HCT116 (cell line): Measurements from ENCODE around the gene ADAR. TPM values are rescaled to one million over a fixed set of nuclear protein-coding genes. Genes with fewer than 3 reads are reported as not detected.

ENCODE experiments used
- ATAC-seq: fragments of 200-7000 bp; cut with Tn5 transposase; 2 replicates; pipeline ENCODE4 v1.9.1; 2020; ENCODE audit warnings: mild to moderate bottlenecking, moderate library complexity
- BruUV-seq: library from RNA; stranded (reverse); fragments of 400-500 nt; replicated peaks from 2 replicates; lab custom pipeline; 2021; lab: Mats Ljungman, UMichigan
- CTCF ChIA-PET: fragments of 300-600 bp; sonication (Branson Sonifier 250); formaldehyde crosslinking; loops from one replicate; lab custom pipeline; 2021; ENCODE audit warnings: antibody characterized with exemption; lab: Charles Lee
- POLR2A ChIA-PET: fragments of 300-600, 350-600 bp; sonication (Branson Sonifier 250); formaldehyde crosslinking; loops from one replicate; lab custom pipeline; 2021; ENCODE audit warnings: antibody characterized with exemption; lab: Charles Lee
- RAD21 ChIA-PET, 2 experiments: fragments of 300-600 bp; sonication (Branson Sonifier 250); formaldehyde crosslinking; loops; one replicate each; lab custom pipeline; 2023; ENCODE audit warnings: low total read pairs in 2 of 2; ENCODE audit not compliant: uncharacterized antibody in 2 of 2, unreplicated experiment in 2 of 2, low non-redundant PET in 1 of 2; lab: Charles Lee
- DNase-seq: peaks from one replicate; pipeline ENCODE4 v3.0.0-alpha.2; 2010; ENCODE audit warnings: low read depth, low spot score
- H2AFZ ChIP-seq: fragments of 200-600 bp; shearing (Covaris generic), sonication (generic); 2 replicates; pipeline ENCODE4 v1.6.1; 2017; ENCODE audit warnings: low read depth, mixed run types, mixed read lengths, antibody characterized with exemption, low read length; ENCODE audit not compliant: poor library complexity, severe bottlenecking
- H3K27ac ChIP-seq: 2 replicates; pipeline ENCODE4 v1.5.1; 2012; ENCODE audit warnings: low read depth, low read length
- H3K27me3 ChIP-seq: fragments of 200-600 bp; sonication (generic); 2 replicates; pipeline ENCODE4 v1.6.1; 2016; ENCODE audit warnings: mixed run types, low read length, mixed read lengths; ENCODE audit not compliant: insufficient read depth
- H3K36me3 ChIP-seq, 2 experiments: fragments of 200-500 bp in 1 of 2; fragments of 200-600 bp in 1 of 2; sonication (Bioruptor generic) in 1 of 2; sonication (generic) in 1 of 2; 2 replicates each; pipeline versions ENCODE4 v1.5.1 to v1.6.1; 2014 to 2016; ENCODE audit warnings: low read length in 2 of 2, inconsistent platforms in 1 of 2, mixed read lengths in 1 of 2, mixed run types in 1 of 2; ENCODE audit not compliant: insufficient read depth in 2 of 2, control insufficient read depth in 1 of 2
- H3K4me1 ChIP-seq, 2 experiments: fragments of 200-600 bp in 1 of 2; sonication (generic) in 1 of 2; 2 replicates each; pipeline versions ENCODE4 v1.5.1 to v1.6.1; 2012 to 2017; ENCODE audit warnings: low read length in 2 of 2, inconsistent platforms in 1 of 2, mild to moderate bottlenecking in 1 of 2, mixed read lengths in 1 of 2, mixed run types in 1 of 2, moderate library complexity in 1 of 2; ENCODE audit not compliant: insufficient read depth in 2 of 2, control insufficient read depth in 1 of 2
- H3K4me2 ChIP-seq: fragments of 200-600 bp; sonication (generic); 2 replicates; pipeline ENCODE4 v1.6.1; 2017; ENCODE audit warnings: mixed run types, low read length, mixed read lengths
- H3K4me3 ChIP-seq, 2 experiments: fragments of 200-600 bp in 1 of 2; sonication (generic) in 1 of 2; replicated peaks in 1 of 2; 2 replicates each; pipeline ENCODE4 v1.5.1; 2011 to 2016; ENCODE audit warnings: low read length in 2 of 2, control low read depth in 1 of 2, low read depth in 1 of 2, mild to moderate bottlenecking in 1 of 2, mixed read lengths in 1 of 2, mixed run types in 1 of 2
- H3K79me2 ChIP-seq: fragments of 200-600 bp; sonication (generic); 2 replicates; pipeline ENCODE4 v1.6.1; 2017; ENCODE audit warnings: mild to moderate bottlenecking, mixed run types, low read length, moderate library complexity, mixed read lengths; ENCODE audit not compliant: insufficient read depth
- H3K9ac ChIP-seq: fragments of 200-600 bp; sonication (generic); 2 replicates; pipeline ENCODE4 v1.6.1; 2016; ENCODE audit warnings: low read length, mixed read lengths
- H3K9me2 ChIP-seq: fragments of 200-600 bp; sonication (generic), shearing (Covaris generic); 2 replicates; pipeline ENCODE4 v1.6.1; 2017; ENCODE audit warnings: mixed run types, mild to moderate bottlenecking, moderate library complexity; ENCODE audit not compliant: insufficient read depth
- H3K9me3 ChIP-seq, 2 experiments: fragments of 200-500 bp in 1 of 2; fragments of 200-600 bp in 1 of 2; sonication (Bioruptor generic) in 1 of 2; sonication (generic) in 1 of 2; 2 replicates each; pipeline ENCODE4 v1.6.1; 2014 to 2017; ENCODE audit warnings: low read length in 2 of 2, mixed read lengths in 2 of 2, inconsistent platforms in 1 of 2, low read depth in 1 of 2, mild to moderate bottlenecking in 1 of 2, mixed run types in 1 of 2, moderate library complexity in 1 of 2; ENCODE audit not compliant: control insufficient read depth in 1 of 2, insufficient read depth in 1 of 2
- H4K20me1 ChIP-seq: fragments of 200-600 bp; sonication (generic), shearing (Covaris generic); 2 replicates; pipeline ENCODE4 v1.6.1; 2017; ENCODE audit warnings: mixed run types, mild to moderate bottlenecking, moderate library complexity; ENCODE audit not compliant: insufficient read depth
- CBX3 ChIP-seq: IDR thresholded peaks from 2 replicates; pipeline ENCODE4 v1.6.1; 2012; ENCODE audit warnings: low read depth
- EGR1 ChIP-seq: IDR thresholded peaks from 2 replicates; pipeline ENCODE4 v1.6.1; 2012; ENCODE audit warnings: low read depth
- ELF1 ChIP-seq: IDR thresholded peaks from 2 replicates; pipeline ENCODE4 v1.6.1; 2012; ENCODE audit warnings: low read depth, borderline replicate concordance
- EZH2phosphoT487 ChIP-seq: fragments of 200-600 bp; IDR thresholded peaks from 2 replicates; pipeline ENCODE4 v1.6.1; 2018; ENCODE audit warnings: antibody characterized with exemption, borderline replicate concordance
- FOSL1 ChIP-seq: IDR thresholded peaks from 2 replicates; pipeline ENCODE4 v1.6.1; 2012; ENCODE audit warnings: low read depth
- JUND ChIP-seq: IDR thresholded peaks from 2 replicates; pipeline ENCODE4 v1.6.1; 2012
- POLR2A ChIP-seq: IDR thresholded peaks from 2 replicates; pipeline ENCODE4 v1.7.0; 2011; ENCODE audit warnings: borderline replicate concordance; ENCODE audit not compliant: insufficient read depth, insufficient read length; ENCODE audit errors: extremely low read depth
- POLR2AphosphoS5 ChIP-seq: IDR thresholded peaks from 2 replicates; pipeline ENCODE4 v1.6.1; 2011; ENCODE audit warnings: mild to moderate bottlenecking, low read depth, low read length, moderate library complexity
- SIN3A ChIP-seq: IDR thresholded peaks from 2 replicates; pipeline ENCODE4 v1.6.1; 2012; ENCODE audit warnings: low read depth
- TCF7L2 ChIP-seq: IDR thresholded peaks from 2 replicates; pipeline ENCODE4 v1.7.0; 2011; ENCODE audit warnings: borderline replicate concordance, inconsistent platforms; ENCODE audit not compliant: insufficient read depth, insufficient read length; ENCODE audit errors: extremely low read depth
- YY1 ChIP-seq: IDR thresholded peaks from 2 replicates; pipeline ENCODE4 v1.6.1; 2011; ENCODE audit warnings: low read length, low read depth, moderate library complexity, mild to moderate bottlenecking; ENCODE audit not compliant: insufficient replicate concordance; ENCODE audit errors: extremely low read depth
- ZNF274 ChIP-seq: fragments of 200-500 bp; sonication (Bioruptor generic); IDR thresholded peaks from 2 replicates; pipeline ENCODE4 v1.6.1; 2014; ENCODE audit warnings: mild to moderate bottlenecking, low read depth, low read length, inconsistent platforms
- intact Hi-C: fragments of 100-400 bp; cut with micrococcal nuclease; formaldehyde crosslinking; loops from 2 replicates; pipeline ENCODE4 v1.10.0; 2022
- total RNA-seq: library from RNA; stranded (reverse); gene quantifications from one replicate; pipeline ENCODE4 v1.2.1, GENCODE V29; 2021; ENCODE audit not compliant: unreplicated experiment
- TF ChIP-seq, protein P1 (sequence below): IDR thresholded peaks from 2 replicates; pipeline ENCODE4 v1.6.1; 2012; ENCODE audit warnings: low read depth
- TF ChIP-seq, protein P2 (sequence below): IDR thresholded peaks from 2 replicates; pipeline ENCODE4 v1.6.1; 2012
- TF ChIP-seq, protein P3 (sequence below): IDR thresholded peaks from 2 replicates; pipeline ENCODE4 v1.6.1; 2012
- TF ChIP-seq, protein P4 (sequence below): IDR thresholded peaks from 2 replicates; pipeline ENCODE4 v1.6.1; 2011; ENCODE audit warnings: mild to moderate bottlenecking, low read length, moderate library complexity; ENCODE audit not compliant: insufficient replicate concordance; ENCODE audit errors: extremely low read depth
- TF ChIP-seq, protein P5 (sequence below), 3 experiments: fragments of 200-600 bp in 1 of 3; sonication (generic) in 1 of 3; IDR thresholded peaks in 2 of 3; conservative IDR thresholded peaks in 1 of 3; 2 replicates each; pipeline ENCODE4 v1.5.1; 2012 to 2017; ENCODE audit warnings: low read depth in 2 of 3, low read length in 2 of 3, antibody characterized with exemption in 1 of 3, borderline replicate concordance in 1 of 3, control low read depth in 1 of 3, mild to moderate bottlenecking in 1 of 3, mixed read lengths in 1 of 3, mixed run types in 1 of 3, moderate library complexity in 1 of 3; ENCODE audit not compliant: insufficient read depth in 1 of 3

Gene ADAR
- total RNA-seq, 1 experiment from 2014 or later: 169 TPM

DNA sequence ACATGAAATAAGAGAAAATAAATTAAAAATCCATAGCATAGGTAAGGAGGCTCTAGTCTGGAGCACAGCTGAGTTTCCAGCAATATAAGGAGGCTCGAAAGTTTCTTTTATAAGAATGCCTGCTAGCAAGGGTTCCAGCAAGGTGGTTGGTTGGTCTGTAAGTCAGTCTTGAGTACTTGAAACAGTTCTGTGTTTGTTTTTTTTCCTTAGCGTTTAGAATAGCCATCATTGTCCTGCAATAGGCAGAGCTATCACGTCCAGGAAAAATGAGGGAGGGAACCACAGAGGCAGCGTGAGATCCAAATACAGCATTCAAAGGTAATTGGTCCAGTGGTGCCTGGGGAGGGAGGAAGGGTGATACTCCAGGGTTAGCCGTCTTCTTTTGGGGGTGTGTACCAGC is 57.9 kb downstream of the ADAR start:
- no peak overlapping the region for H2AFZ ChIP-seq
- peaks cover 54 to 61% of the 10 kb centered on the region in 2 experiments for H3K36me3 ChIP-seq
- no peak for DNase-seq
- no peak overlapping the region for H3K27ac ChIP-seq
- peaks cover 0 to 3% of the 10 kb centered on the region in 2 experiments; a peak in 1 of 4 replicates for H3K4me1 ChIP-seq
- POLR2A ChIA-PET: no interaction called here
- intact Hi-C loops: no loop called here
- no peak for ATAC-seq
- CTCF ChIA-PET: no interaction called here
- H3K9me3 ChIP-seq: no peaks in the 10 kb centered on the region
- RAD21 ChIA-PET: no interaction called here
- no peak overlapping the region for H3K4me3 ChIP-seq
- H3K27me3 ChIP-seq: no peaks in the 10 kb centered on the region
- no peaks in the 10 kb centered on the region for H3K9me2 ChIP-seq
- no TSS peak for BruUV-seq
- H3K9ac ChIP-seq: no peak overlapping the region
- H3K79me2 ChIP-seq: no peaks in the 10 kb centered on the region; the same call in 1 of the 2 replicates
- TF ChIP-seq POLR2A (no peak), YY1 (no peak), CBX3 (no peak), EGR1 (no peak), ZNF274 (no peak), TCF7L2 (no peak), ELF1 (no peak), SIN3A (no peak), FOSL1 (no peak), EZH2phosphoT487 (no peak), JUND (no peak), POLR2AphosphoS5 (no peak)
- TF ChIP-seq, protein P1, sequence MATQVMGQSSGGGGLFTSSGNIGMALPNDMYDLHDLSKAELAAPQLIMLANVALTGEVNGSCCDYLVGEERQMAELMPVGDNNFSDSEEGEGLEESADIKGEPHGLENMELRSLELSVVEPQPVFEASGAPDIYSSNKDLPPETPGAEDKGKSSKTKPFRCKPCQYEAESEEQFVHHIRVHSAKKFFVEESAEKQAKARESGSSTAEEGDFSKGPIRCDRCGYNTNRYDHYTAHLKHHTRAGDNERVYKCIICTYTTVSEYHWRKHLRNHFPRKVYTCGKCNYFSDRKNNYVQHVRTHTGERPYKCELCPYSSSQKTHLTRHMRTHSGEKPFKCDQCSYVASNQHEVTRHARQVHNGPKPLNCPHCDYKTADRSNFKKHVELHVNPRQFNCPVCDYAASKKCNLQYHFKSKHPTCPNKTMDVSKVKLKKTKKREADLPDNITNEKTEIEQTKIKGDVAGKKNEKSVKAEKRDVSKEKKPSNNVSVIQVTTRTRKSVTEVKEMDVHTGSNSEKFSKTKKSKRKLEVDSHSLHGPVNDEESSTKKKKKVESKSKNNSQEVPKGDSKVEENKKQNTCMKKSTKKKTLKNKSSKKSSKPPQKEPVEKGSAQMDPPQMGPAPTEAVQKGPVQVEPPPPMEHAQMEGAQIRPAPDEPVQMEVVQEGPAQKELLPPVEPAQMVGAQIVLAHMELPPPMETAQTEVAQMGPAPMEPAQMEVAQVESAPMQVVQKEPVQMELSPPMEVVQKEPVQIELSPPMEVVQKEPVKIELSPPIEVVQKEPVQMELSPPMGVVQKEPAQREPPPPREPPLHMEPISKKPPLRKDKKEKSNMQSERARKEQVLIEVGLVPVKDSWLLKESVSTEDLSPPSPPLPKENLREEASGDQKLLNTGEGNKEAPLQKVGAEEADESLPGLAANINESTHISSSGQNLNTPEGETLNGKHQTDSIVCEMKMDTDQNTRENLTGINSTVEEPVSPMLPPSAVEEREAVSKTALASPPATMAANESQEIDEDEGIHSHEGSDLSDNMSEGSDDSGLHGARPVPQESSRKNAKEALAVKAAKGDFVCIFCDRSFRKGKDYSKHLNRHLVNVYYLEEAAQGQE: no peak
- TF ChIP-seq, protein P2, sequence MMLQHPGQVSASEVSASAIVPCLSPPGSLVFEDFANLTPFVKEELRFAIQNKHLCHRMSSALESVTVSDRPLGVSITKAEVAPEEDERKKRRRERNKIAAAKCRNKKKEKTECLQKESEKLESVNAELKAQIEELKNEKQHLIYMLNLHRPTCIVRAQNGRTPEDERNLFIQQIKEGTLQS: no peak
- TF ChIP-seq, protein P3, sequence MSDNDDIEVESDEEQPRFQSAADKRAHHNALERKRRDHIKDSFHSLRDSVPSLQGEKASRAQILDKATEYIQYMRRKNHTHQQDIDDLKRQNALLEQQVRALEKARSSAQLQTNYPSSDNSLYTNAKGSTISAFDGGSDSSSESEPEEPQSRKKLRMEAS: no peak
- TF ChIP-seq, protein P4, sequence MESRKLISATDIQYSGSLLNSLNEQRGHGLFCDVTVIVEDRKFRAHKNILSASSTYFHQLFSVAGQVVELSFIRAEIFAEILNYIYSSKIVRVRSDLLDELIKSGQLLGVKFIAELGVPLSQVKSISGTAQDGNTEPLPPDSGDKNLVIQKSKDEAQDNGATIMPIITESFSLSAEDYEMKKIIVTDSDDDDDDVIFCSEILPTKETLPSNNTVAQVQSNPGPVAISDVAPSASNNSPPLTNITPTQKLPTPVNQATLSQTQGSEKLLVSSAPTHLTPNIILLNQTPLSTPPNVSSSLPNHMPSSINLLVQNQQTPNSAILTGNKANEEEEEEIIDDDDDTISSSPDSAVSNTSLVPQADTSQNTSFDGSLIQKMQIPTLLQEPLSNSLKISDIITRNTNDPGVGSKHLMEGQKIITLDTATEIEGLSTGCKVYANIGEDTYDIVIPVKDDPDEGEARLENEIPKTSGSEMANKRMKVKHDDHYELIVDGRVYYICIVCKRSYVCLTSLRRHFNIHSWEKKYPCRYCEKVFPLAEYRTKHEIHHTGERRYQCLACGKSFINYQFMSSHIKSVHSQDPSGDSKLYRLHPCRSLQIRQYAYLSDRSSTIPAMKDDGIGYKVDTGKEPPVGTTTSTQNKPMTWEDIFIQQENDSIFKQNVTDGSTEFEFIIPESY: no peak
- TF ChIP-seq, protein P5, sequence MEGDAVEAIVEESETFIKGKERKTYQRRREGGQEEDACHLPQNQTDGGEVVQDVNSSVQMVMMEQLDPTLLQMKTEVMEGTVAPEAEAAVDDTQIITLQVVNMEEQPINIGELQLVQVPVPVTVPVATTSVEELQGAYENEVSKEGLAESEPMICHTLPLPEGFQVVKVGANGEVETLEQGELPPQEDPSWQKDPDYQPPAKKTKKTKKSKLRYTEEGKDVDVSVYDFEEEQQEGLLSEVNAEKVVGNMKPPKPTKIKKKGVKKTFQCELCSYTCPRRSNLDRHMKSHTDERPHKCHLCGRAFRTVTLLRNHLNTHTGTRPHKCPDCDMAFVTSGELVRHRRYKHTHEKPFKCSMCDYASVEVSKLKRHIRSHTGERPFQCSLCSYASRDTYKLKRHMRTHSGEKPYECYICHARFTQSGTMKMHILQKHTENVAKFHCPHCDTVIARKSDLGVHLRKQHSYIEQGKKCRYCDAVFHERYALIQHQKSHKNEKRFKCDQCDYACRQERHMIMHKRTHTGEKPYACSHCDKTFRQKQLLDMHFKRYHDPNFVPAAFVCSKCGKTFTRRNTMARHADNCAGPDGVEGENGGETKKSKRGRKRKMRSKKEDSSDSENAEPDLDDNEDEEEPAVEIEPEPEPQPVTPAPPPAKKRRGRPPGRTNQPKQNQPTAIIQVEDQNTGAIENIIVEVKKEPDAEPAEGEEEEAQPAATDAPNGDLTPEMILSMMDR (IDR thresholded peaks at IDR 0.05 in 2 of 3, conservative IDR thresholded peaks at IDR 0.05 in 1 of 3; ENCODE audit: borderline replicate concordance in 1 of 3, insufficient read depth in 1 of 3, low read depth in 2 of 3, low read length in 2 of 3): no peak
- no peaks in the 10 kb centered on the region for H4K20me1 ChIP-seq
- H3K4me2 ChIP-seq: no peak overlapping the region
